ENCODE data around the gene FILIP1L.
"Not testable (repeated sequence)": the region's sequence is repeated elsewhere in the genome, so short reads cannot be mapped to it uniquely, and the experiment has no call there.

FILIP1L gene

DNA sequence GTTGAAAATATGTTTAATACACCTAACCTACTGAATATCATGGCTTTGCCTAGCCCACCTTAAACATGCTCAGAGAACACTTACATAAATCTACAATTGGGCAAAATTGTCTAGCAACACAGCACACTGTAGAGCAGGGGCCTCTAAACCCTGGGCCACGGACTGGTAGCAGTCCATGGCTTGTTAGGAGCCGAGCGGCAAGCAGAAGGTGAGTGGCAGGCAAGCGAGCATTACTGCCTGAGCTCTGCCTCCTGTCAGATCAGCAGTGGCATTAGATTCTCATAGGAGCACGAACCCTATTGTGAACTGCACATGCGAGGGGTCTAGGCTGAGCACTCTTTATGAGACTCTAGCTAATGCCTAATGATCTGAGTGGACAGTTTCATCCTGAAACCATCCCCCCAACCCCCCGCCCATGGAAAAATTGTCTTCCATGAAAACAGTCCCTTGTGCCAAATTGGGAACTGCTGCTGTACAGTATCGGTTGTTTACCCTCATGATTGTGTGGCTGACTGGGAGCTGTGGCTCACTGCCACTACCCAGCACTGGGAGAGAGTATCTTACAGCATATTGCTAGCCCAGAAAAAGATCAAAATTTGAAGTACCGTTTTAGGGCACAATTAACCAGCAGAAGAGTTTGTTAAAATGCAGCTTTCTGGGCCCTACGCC, 270.6 kb downstream of the FILIP1L start:
- DNase-seq (ENCODE audit: low read depth in 2 of 2): no peak

DNA sequence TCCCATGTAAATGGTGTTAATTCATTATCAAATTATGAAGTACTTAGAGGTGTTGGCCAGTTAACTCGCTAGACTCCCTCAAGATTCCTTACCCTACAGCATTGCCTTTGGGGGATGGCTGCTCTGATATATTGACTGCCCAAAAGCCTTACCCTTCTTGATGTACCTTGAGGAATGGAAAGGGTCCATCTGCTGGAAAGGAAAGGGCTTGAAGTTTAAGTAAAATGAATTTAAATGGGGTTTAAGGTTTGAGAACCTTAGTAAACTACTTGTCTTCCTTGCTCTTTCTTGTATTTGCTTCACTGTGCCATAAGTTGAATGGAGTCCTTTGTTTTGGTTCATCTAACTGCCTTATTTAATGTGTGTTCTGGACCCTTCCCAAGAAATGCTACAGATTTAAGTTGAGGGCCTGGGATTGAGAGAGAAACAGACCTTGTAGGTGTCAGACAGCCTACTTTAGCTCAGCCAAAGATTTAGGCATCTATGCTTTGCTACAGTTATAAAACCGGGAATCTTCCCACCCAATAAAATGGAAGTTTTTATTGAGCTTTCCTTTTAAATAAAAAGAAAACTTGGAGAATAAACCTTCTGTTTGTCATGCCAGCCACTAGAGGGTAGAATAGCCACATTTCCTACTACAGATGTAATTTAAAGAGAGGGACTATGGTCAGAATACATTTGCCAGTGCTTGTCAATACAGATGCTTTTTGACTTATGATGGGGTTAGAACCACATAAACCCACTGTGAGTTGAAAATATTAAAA, 271.3 kb downstream of the FILIP1L start:
- DNase-seq (ENCODE audit: low read depth in 2 of 2): no peak

DNA sequence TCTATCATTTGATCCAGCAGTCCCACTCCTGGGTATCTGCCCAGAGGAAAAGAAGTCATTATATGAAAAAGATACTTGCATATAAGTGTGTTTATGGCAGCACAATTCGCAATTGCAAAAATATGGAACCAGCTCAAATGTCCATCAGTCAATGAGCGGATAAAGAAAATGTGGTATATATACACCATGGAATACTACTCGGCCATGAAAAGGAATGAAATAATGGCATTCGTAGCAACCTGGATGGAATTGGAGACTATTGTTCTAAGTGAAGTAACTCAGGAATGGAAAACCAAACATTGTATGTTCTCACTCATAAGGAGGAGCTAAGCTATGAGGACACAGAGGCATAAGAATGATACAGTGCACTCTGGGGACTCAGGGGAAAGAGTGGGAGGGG, 272.4 kb downstream of the FILIP1L start:
- not testable (repeated sequence) for DNase-seq (ENCODE audit: low read depth in 2 of 2)

DNA sequence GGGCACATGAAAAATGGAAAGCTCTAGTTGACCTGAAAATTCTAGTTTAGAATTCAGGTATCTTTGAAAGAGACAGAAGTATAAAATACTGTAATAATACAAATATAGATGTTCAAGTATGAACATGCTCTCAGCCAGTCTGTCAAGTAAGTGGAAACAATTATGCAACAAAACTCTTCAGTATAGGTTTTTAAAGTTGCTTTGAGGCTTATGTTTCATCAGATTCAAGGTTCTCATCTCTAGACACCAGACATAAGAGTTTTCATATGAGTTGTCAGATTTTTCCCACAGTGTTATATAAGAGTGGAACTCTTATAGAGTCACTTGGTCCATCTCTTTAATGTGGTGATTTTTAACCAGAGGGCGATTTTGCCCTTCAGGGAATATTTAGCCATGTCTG, 274.7 kb downstream of the FILIP1L start:
- no peak for DNase-seq (ENCODE audit: low read depth in 2 of 2)

DNA sequence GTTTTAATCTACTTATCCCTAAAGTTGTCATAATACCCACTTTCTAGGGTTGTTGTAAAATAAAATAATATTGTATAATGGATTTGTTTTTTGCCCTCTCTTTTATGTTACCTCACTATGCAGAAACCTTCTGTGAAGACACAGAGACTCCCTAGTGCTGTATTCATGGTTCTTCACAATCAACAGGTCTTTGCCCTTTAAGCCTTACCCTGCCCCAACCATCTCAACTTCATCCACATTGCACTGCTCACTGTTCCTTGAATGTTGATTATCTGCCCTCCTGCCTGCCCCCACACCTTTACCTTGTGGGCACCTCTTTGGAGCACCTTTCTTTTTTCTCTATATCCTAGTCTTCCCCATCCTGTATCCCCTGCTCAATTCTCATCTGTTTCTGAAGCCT, 275.5 kb downstream of the FILIP1L start:
- no peak for DNase-seq (ENCODE audit: low read depth in 2 of 2)

DNA sequence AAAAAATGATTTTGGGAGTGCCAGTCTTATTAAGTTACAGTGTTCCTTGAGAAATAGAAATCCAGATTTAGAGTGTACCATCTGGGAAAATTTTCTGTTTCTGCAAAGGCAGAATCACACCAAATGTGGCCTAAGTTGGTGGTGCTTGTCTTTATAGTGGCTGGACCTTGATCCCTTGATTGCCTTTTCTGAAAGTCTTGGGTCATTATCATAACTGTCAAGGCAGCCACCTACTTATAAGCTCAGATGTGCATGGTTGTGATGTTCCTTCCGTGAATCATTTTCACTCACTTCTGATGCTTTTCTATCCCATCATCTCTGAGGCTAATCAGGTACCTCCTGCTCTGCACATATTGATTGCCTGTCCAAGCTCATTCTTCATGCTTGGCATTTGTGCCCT, 276.6 kb downstream of the FILIP1L start:
- no peak for DNase-seq (ENCODE audit: low read depth in 2 of 2)

DNA sequence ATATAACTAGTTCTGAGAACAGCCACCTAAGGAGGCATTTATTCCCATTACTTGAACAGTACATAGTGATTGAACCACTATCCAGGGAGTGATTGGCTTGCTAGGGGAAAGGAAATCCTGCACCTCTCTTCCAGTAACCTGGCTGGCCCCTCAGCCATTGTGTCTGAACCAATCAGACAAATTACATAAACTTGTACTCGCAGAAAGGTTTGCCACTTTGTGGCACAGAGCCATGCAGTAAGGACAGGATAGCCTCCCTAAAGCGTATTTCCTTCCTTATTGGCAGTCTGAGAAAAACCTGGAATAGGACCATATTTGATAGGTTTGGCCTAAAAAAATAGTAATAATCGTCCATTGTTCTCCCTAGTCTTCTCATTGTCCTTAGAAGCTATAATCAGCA, 277.6 kb downstream of the FILIP1L start:
- no peak for DNase-seq (ENCODE audit: low read depth in 2 of 2)

DNA sequence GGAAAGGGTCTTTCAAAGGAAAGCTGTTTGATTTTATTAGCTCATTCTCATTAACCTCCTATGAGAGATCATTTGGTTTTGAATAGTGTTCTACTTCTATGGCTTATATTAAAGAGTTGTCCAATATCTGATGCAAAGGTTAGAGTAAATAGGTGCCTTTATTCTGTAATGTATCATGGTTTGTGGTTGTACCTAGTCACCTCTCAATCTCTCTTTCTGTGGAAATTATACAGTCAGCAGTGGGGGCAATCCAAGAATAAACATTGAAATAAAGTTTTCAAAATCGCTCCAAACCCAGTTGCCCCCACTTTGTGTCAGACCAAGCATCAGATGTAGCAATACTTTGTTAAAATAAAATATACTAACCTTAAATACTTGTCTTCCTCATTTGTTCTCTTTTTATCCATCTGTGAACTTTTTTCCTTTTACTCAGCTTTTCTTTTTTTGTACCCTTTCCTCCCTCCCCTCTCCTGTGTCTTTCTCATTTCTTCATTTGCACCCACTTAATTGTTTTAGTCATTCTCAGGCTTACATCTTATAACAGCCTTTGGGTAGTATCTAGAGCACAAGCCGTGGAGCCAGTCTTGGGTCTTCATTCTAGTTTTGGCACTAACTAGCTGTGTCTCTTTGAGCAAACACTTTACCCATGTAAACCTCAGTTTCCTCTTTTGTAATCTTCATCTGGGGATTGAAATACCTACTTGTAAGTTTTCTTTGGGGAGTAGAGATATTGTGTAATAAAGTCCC, 279.9 kb downstream of the FILIP1L start:
- no peak for DNase-seq (ENCODE audit: low read depth in 2 of 2)

DNA sequence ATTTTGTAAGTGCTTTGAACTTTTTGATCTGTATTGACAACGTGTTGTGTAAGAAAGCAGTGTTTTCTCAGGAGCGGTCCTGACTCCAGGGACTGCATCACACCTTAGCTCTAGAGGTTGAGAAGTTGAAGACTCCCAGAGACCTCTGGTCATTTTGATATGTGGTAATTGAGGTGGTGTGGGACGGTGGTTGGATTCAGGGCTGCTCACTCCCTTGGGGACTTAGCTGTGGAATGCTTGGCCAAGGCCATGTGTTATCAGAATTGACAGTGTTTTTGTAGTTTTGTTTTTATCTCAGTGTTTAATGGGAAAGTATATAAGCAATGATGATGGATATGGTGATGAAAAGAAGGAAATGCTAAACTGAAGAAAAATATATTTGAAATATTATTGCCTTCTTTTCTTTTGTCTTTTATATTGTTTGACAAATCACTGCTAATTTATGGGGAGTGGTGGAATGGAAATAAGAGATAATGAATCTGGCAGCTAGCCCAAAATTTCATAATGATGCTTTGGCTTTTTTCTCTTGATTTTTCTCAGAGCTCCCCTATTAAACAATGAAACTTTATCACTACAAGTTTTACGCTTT, 280.6 kb downstream of the FILIP1L start:
- no peak for DNase-seq (ENCODE audit: low read depth in 2 of 2)

DNA sequence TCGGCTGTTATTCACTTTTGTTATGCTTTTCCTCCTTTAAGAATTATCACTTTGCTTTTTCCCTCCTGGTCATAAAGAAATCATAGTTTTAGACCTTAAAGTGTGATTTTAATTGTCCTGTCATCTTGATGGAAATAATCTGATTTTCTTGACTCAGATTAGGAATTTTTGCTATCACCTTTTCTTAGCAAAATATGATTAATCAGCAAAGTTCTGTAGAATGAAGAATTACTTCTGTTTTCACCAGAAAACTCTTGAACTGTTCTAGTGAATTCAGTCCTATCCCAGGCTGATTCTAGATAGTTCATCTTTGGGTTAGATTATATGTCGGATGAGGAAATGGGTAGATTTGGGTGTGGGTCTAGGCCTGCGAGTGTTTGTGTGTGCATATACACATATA, 284.5 kb downstream of the FILIP1L start:
- no peak for DNase-seq (ENCODE audit: low read depth in 2 of 2)

DNA sequence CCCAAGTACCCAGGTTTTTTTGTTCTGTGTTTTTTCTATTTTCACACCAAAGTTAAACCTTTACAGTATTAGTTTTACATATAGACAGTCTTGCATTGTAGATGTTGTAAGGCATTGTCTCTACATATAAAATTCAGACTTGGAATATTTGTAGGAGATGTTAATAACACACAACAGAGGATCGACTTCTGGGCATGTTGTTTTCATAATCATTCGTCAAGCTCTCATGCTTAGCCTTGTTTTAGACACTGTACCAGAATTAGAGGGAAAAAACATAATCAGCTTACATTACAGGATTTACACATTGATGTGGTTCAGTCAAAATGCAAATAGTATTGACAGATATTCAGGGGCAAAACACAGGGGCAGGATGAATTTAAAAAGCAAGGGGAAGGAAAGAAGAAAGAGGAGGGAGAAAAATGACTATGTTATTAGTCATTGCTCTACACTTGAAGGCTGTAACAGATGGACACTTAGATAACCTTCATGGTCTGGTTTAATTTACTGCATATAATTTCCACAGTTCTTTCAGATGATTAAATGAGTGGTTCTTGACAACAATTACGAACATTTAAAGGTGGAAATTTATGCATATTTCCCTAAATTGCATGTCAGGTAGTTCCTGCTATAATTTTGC, 289.2 kb downstream of the FILIP1L start:
- no peak for DNase-seq (ENCODE audit: low read depth in 2 of 2)

DNA sequence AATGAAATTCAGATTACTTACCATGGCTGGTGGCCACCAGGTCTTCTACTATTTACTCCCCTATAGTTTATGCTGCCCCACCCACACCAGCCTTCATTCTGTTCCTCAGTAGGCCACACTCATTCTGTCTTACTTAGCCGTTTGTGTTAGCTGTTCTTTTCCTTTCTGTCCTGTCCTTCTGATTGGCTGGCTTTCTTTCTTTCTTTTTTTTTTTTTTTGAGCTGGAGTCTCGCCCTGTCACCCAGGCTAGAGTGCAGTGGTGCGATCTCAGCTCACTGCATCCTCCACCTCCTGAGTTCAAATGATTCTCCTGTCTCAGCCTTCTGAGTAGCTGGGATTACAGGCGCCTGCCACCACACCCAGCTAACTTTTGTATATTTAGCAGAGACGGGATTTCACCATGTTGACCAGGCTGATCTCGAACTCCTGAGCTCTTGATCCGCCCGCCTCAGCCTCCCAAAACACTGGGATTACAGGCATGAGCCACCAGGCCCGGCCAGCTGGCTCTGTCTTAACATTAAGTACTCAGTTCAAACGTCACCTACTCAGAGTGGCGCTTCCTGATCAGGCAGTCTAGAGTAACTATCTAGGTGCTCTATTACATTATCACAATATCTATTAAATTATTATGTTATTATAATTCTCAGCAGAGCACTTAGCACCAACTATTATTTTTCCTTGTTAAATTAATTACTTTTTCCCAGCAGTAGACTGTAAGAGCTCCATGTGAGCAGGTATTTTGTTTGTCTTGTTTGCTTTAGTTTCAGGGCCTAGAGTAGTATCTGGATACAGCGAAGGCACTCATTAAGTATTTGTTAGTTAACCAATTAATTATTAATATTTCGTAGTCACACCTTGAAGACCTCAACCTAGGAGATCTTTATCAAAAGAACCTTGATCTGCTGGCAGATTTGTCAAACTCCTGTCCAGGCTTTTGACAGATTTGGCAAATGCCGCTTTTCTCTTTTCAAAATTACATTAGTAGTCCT, 290.3 kb downstream of the FILIP1L start:
- no peak for DNase-seq (ENCODE audit: low read depth in 2 of 2)

DNA sequence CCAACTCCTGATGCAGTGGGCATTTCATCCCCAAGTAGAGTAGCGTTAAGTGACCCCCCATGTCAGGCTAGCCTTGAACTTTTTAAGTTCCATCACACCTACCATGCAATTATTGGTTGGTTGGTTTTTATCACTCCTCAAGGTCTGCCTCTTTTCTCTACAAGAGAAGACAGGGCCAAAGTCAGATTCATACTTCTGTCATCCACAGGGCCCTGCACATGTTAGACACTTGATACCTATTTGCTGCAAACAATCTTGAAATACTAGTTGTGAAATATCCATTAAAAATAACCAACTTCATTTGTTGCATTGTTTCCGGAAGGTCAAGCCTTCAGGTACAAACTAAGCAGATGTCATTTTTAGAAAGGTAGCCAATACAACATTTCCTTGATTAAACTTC, 295.5 kb downstream of the FILIP1L start:
- no peak for DNase-seq (ENCODE audit: low read depth in 2 of 2)

DNA sequence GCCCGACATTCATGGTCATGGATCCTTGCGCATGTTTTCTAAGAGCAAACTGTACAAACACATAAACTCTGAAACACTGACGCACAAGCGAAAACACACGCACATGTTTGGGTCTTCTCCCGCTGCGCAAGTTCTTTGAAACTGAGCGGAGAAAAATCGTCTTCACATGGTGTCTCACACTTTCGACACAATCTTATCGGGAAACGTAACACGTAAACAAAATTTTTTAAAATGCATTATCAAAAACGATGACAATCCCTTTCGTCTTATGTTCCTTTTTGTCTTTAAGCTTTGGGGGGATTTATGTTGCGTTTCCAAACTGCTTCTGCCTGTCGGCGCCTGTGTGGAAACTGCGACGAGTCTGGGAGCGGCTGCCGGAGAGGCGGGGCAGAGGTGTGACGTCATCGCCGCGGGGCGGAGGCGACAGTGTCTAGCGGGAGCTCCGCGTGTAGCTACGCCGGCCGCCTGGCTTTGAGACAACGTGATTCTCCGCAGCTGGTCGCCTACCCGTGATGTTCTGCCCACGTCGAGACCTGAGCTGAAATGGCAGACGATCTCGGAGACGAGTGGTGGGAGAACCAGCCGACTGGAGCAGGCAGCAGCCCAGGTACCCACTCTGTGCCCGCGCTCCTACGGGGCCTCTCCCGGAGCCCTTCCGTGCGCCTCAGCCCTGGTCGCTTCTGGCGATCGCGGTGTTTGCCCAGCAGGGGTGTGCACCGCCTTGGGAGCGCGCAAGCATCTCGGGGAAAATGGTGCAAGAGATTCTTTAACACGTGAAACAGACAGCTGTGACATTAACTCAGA, 296.7 kb downstream of the FILIP1L start, which contains the start of gene CMSS1:
Gene CMSS1, plus strand, starts transcription at position 426 of the 804 bp plus-strand sequence.
- DNase-seq (ENCODE audit: low read depth in 2 of 2): peak; percentile 90 to 92

DNA sequence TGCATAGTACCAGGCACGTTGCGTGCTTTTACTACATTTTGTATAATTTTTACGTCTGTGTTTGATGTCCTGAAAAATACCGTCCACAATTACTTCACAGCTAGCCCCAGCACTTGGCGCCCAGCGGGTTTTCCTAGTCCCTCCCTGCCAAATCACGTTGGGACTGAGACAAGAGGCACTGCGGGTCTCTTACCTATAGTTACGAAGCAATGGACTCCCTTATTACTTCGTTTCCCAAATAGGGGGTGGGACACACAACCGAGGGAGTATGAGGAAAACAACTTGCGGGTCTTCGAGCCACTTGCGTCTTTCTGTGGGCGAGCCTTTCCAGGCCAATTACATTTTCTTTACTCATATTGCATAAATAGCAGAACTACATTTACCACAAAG, 297.3 kb downstream of the FILIP1L start:
- no peak for DNase-seq (ENCODE audit: low read depth in 2 of 2)

DNA sequence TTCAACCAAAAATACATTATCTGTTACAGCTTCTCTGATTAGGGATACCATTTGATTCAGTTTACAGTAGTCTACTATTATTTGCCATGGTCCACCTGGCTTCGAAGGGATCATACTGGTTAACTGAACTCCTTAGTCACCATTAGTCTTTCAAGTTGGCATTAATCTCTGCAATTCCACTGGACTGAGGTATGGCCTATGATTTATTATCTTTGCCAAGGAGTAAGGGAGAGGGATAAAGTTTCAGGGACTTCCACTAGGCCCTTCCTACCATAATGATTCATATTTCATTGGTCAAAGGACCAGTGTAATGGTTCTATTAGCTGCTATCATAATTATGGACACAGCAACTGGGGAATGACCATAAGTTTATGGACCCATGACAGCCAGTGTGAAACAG, 303.9 kb downstream of the FILIP1L start:
- DNase-seq (ENCODE audit: low read depth in 2 of 2): no peak

DNA sequence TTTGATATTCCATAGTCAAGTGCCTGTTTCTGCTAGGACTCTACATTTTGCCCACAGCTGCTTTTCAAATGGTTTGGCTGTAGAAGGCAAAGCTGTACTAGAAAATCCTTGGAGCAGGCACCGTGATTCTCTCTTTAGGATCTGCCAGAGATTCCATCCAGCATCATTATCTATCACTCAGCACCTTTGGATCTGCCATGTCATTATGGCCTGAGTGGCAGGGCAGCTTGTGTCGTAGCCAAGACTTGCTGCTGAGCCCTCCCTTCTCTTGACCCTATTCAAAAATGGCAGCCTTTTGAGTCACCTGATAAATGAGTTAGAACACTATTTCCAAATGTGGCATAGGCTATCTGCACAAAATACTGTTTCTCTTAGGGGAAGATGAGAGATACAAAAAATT, 304.7 kb downstream of the FILIP1L start:
- DNase-seq (ENCODE audit: low read depth in 2 of 2): no peak

DNA sequence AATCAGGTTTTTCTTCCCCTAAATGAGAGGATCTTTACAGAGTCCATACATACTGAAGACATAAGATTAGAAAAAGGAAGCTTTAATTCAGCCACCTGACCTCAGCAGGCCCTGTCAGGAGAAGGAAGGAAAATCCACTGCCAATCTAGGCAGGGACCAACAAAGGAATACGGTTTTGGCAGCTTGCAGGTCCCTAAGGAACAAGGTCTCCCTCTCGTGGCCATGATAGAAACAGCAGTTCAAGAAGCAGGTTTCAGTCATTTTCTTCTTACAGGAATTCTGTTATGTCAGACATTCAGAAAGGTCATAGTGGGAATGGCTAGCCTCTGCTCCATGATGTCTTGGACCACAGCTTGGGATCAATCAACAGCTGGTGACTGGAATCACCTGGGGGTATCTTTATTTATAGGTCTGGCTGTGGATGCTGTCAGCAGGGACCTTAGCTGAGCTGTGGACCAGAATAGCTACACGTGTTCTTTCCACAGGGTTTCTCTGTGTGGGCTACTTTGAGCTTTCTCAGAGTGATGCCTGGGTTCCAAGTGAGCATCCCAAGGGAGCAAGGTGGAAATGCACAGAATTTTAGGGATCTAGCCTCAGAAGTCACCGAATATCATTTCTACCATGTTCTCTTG, 306.0 kb downstream of the FILIP1L start:
- no peak for DNase-seq (ENCODE audit: low read depth in 2 of 2)

DNA sequence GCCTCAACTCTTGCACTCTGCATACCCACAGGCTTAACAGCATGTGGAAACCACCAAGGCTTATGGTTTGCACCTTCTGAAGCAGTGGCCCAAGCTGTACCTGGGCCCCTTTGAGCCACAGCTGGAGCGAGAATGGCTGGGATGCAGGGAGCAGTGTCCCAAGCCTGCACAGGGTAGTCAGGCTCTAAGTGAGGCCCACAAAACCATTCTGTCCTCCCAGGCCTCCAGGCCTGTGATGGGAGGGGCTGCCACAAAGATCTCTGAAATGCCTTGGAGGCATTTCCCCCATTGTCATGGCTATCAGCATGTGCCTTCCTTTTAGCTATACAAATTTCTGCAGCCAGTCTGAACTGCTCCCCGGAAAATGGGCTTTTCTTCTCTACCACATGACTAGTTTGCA, 309.1 kb downstream of the FILIP1L start:
- DNase-seq (ENCODE audit: low read depth in 2 of 2): no peak

Data from stimulated activated CD8-positive, alpha-beta memory T cell treated with anti-CD3 and anti-CD28 coated beads, Interleukin-15, amount 100 ng/mL, for 4 hours (primary cell).